HepG2 (cell line): Measurements from ENCODE around the gene UNC5CL.

Experiments
- CTCF ChIP-seq: sonication (generic); formaldehyde crosslinking; IDR thresholded peaks from 2 replicates; pipeline ENCODE4 v1.5.0; 2020; ENCODE audit warnings: mild to moderate bottlenecking, missing genetic modification reagents, moderate library complexity
- POLR2A ChIP-seq, 2 experiments: IDR thresholded peaks; 2 replicates each; pipeline ENCODE4 v1.6.1; 2011; ENCODE audit warnings: low read depth in 2 of 2, low read length in 2 of 2, mild to moderate bottlenecking in 1 of 2, moderate library complexity in 1 of 2; ENCODE audit not compliant: insufficient read depth in 1 of 2
- TBL1XR1 ChIP-seq: fragments of 150-350 bp; IDR thresholded peaks from 2 replicates; pipeline ENCODE4 v1.6.1; 2014; ENCODE audit warnings: borderline replicate concordance, low read length; ENCODE audit not compliant: partially characterized antibody
- TGIF2 ChIP-seq: IDR thresholded peaks from 2 replicates; pipeline ENCODE4 v1.6.1; 2016; ENCODE audit warnings: control low read depth, missing compliant biosample characterization
- ZFP36 ChIP-seq: fragments of 150-350 bp; IDR thresholded peaks from 2 replicates; pipeline ENCODE4 v1.6.1; 2018; ENCODE audit warnings: borderline replicate concordance, low read length, low read depth; ENCODE audit not compliant: partially characterized antibody
- ZNF143 ChIP-seq: sonication (generic); formaldehyde crosslinking; IDR thresholded peaks from 2 replicates; pipeline ENCODE4 v1.4.0; 2020; ENCODE audit warnings: missing genetic modification reagents
- ZNF274 ChIP-seq: sonication (generic); formaldehyde crosslinking; IDR thresholded peaks from 2 replicates; pipeline ENCODE4 v1.5.1; 2020; ENCODE audit warnings: mild to moderate bottlenecking, missing genetic modification reagents
- ZNF343 ChIP-seq: sonication (generic); formaldehyde crosslinking; IDR thresholded peaks from 2 replicates; pipeline ENCODE4 v1.4.0; 2020; ENCODE audit warnings: mild to moderate bottlenecking, missing genetic modification reagents
- ZNF350 ChIP-seq: sonication (generic); formaldehyde crosslinking; IDR thresholded peaks from 2 replicates; pipeline ENCODE4 v1.4.0; 2020; ENCODE audit warnings: mild to moderate bottlenecking, low read depth, missing genetic modification reagents, borderline replicate concordance
- ZNF576 ChIP-seq: sonication (generic); formaldehyde crosslinking; IDR thresholded peaks from 2 replicates; pipeline ENCODE4 v1.4.0; 2020; ENCODE audit warnings: mild to moderate bottlenecking, missing genetic modification reagents

- TF ChIP-seq ZNF576 (CRISPR knock-in tag) (no peak), ZNF350 (CRISPR knock-in tag) (no peak; the same call in 1 of the 2 replicates), ZNF343 (CRISPR knock-in tag) (0 out of 2 replicates have a peak, but pooled peaks have one; percentile 33), CTCF (CRISPR knock-in tag) (no peak), ZFP36 (no peak), ZNF274 (peak; percentile 63; the same call in 1 of the 2 replicates), POLR2A (IDR thresholded peaks at IDR 0.05; ENCODE audit: insufficient read depth in 1 of 2, low read depth in 2 of 2, low read length in 2 of 2) (peak in 1 of 2 experiments; percentile 73; a peak in 2 of 4 replicates), TBL1XR1 (peak; percentile 32), ZNF143 (CRISPR knock-in tag) (no peak), TGIF2 (CRISPR knock-in tag) (no peak)
Observed at GRCh38 chr6:40996591-40997233, 42.3 kb downstream of the UNC5CL start.
